SH-SY5Y (cell line): ENCODE results near the gene PDXP.

Source experiments
- GATA2 ChIP-seq: IDR thresholded peaks from 2 replicates; pipeline ENCODE4 v1.6.1; 2011; ENCODE audit warnings: mild to moderate bottlenecking, low read depth, low read length
- GATA3 ChIP-seq: IDR thresholded peaks from 2 replicates; pipeline ENCODE4 v1.6.1; 2011; ENCODE audit warnings: low read depth, mild to moderate bottlenecking, low read length, moderate library complexity

The PDXP gene

GRCh38 chr22:37711490-37711889 is 53.0 kb downstream of the PDXP start:
- TF ChIP-seq GATA2: no peak
- no peak for TF ChIP-seq GATA3

DNA sequence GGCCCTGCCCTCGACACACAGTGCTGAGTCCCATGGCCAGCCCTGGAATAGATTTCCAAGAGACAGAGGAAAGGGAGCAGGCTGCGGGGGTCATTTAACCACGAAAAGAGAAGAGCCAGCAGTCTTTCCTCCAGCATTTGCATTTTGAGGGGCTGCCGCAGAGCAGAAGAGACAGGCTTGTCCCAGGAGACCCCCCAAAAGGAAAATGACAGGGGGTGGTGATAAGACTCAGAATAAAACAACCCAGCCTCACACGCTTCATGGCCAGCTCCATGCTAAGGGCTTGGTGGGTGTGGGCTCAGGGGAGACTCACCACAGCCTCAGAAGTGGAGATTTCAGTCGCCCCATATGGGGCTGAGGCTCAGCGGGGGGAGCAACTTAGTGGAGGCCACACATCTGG is 55.2 kb downstream of the PDXP start:
- TF ChIP-seq GATA3 (no peak), GATA2 (no peak)

GRCh38 chr22:37714634-37715033 is 56.1 kb downstream of the PDXP start:
- TF ChIP-seq GATA3 (no peak), GATA2 (no peak)

- TF ChIP-seq GATA3: no peak
- TF ChIP-seq GATA2: peak; percentile 57; the same call in 1 of the 2 replicates
Measured at GRCh38 chr22:37715760-37716159, 57.2 kb downstream of the PDXP start.
